Endothelial cell of umbilical vein (primary cell): ENCODE results near the gene ERO1A. TPM values are rescaled to one million over a fixed set of nuclear protein-coding genes. Genes with fewer than 3 reads are reported as not detected.
A peak's percentile ranks its signal among the peaks of the same experiment; 100 is the strongest.

ENCODE experiments used
- Bru-seq: library from RNA; stranded (reverse); fragments of 400-500 nt; gene quantifications from one replicate; lab custom pipeline; 2021; lab: Mats Ljungman, UMichigan
- BruChase-seq, 2 experiments: library from RNA; stranded (reverse); fragments of 400-500 nt; gene quantifications; one replicate each; lab custom pipeline; 2021; lab: Mats Ljungman, UMichigan
- BruUV-seq: library from RNA; stranded (reverse); fragments of 400-500 nt; replicated peaks from 2 replicates; lab custom pipeline; 2021; lab: Mats Ljungman, UMichigan
- CTCF ChIA-PET: fragments of 300-600, 350-600 bp; sonication (Branson Sonifier 250); formaldehyde crosslinking; loops from one replicate; lab custom pipeline; 2021; ENCODE audit warnings: antibody characterized with exemption, inconsistent platforms; lab: Charles Lee
- POLR2A ChIA-PET: fragments of 300-600, 350-600 bp; sonication (Branson Sonifier 250); formaldehyde crosslinking; loops from one replicate; lab custom pipeline; 2021; ENCODE audit warnings: antibody characterized with exemption, inconsistent platforms; lab: Charles Lee
- DNase-seq: peaks from one replicate; pipeline ENCODE4 v3.0.0-alpha.2; 2011; ENCODE audit warnings: low read depth, low spot score
- FAIRE-seq: peaks from 2 replicates; lab custom pipeline; 2011; peaks lifted over from hg19 to GRCh38; lab: Jason Lieb, UNC
- H2AFZ ChIP-seq: 2 replicates; pipeline ENCODE4 v1.6.0; 2012; ENCODE audit warnings: low read depth, low read length, control low read depth, inconsistent platforms
- H3K27ac ChIP-seq: 2 replicates; pipeline ENCODE4 v1.5.1; 2011; ENCODE audit warnings: low read depth, mild to moderate bottlenecking, control low read depth, low read length, moderate library complexity; ENCODE audit not compliant: insufficient read depth
- H3K27me3 ChIP-seq, 2 experiments: 2 replicates each; pipeline versions ENCODE4 v1.6.0 to v1.6.1; 2011; ENCODE audit warnings: low read length in 2 of 2, mixed read lengths in 1 of 2; ENCODE audit not compliant: control insufficient read depth in 2 of 2, insufficient read depth in 2 of 2
- H3K36me3 ChIP-seq, 2 experiments: 2 replicates in 1 of 2; 3 replicates in 1 of 2; pipeline ENCODE4 v1.5.1; 2011; ENCODE audit warnings: low read length in 2 of 2, mild to moderate bottlenecking in 1 of 2, moderate library complexity in 1 of 2; ENCODE audit not compliant: control insufficient read depth in 2 of 2, insufficient read depth in 2 of 2; ENCODE audit errors: extremely low read depth in 1 of 2
- H3K4me1 ChIP-seq: 3 replicates; pipeline ENCODE4 v1.5.1; 2011; ENCODE audit warnings: mild to moderate bottlenecking, low read length; ENCODE audit not compliant: control insufficient read depth, insufficient read depth; ENCODE audit errors: extremely low read depth
- H3K4me2 ChIP-seq: 2 replicates; pipeline ENCODE4 v1.6.1; 2011; ENCODE audit warnings: low read length, control low read depth, mixed read lengths; ENCODE audit not compliant: insufficient read depth
- H3K4me3 ChIP-seq, 3 experiments: fragments of 200-600 bp in 1 of 3; sonication (generic), shearing (Covaris generic) in 1 of 3; replicated peaks in 1 of 3; 2 replicates each; pipeline ENCODE4 v1.5.1; 2011 to 2016; ENCODE audit warnings: control low read depth in 3 of 3, low read length in 3 of 3, mild to moderate bottlenecking in 2 of 3, inconsistent platforms in 1 of 3, low read depth in 1 of 3, moderate library complexity in 1 of 3; ENCODE audit not compliant: insufficient read depth in 1 of 3
- H3K79me2 ChIP-seq: 2 replicates; pipeline ENCODE4 v1.6.0; 2012; ENCODE audit warnings: low read length, inconsistent platforms; ENCODE audit not compliant: control insufficient read depth, insufficient read depth
- H3K9ac ChIP-seq: replicated peaks from 2 replicates; pipeline ENCODE3; 2011; ENCODE audit warnings: low read length, control low read depth; ENCODE audit not compliant: insufficient read depth; ENCODE audit errors: extremely low read depth
- H3K9me1 ChIP-seq: replicated peaks from 3 replicates; pipeline ENCODE4 v1.6.0; 2011; ENCODE audit warnings: mild to moderate bottlenecking, low read length; ENCODE audit not compliant: control insufficient read depth, insufficient read depth; ENCODE audit errors: extremely low read depth
- H3K9me3 ChIP-seq: replicated peaks from 2 replicates; pipeline ENCODE4 v1.5.1; 2012; ENCODE audit warnings: low read length, inconsistent platforms; ENCODE audit not compliant: control insufficient read depth, insufficient read depth
- H4K20me1 ChIP-seq: replicated peaks from 2 replicates; pipeline ENCODE3; 2011; ENCODE audit warnings: mild to moderate bottlenecking, low read length; ENCODE audit not compliant: control insufficient read depth, insufficient read depth; ENCODE audit errors: extremely low read depth
- CTCF ChIP-seq, 2 donors: IDR thresholded peaks; 1 replicate in 1 of 2; 2 replicates in 1 of 2; pipeline ENCODE4 v1.5.1; 2011; ENCODE audit warnings: low read length in 2 of 2, mild to moderate bottlenecking in 2 of 2, moderate library complexity in 2 of 2, control low read depth in 1 of 2, inconsistent platforms in 1 of 2, low read depth in 1 of 2; ENCODE audit not compliant: insufficient read depth in 1 of 2; ENCODE audit errors: extremely low read depth in 1 of 2
- EZH2 ChIP-seq: IDR thresholded peaks from 2 replicates; pipeline ENCODE4 v1.6.1; 2012; ENCODE audit warnings: borderline replicate concordance, low read depth, mild to moderate bottlenecking, moderate library complexity, low read length, inconsistent platforms; ENCODE audit not compliant: severe bottlenecking
- FOS ChIP-seq: IDR thresholded peaks from 2 replicates; pipeline ENCODE4 v1.6.1; 2011; ENCODE audit warnings: mild to moderate bottlenecking, low read length, moderate library complexity, borderline replicate concordance; ENCODE audit not compliant: insufficient read depth
- GATA2 ChIP-seq: IDR thresholded peaks from 2 replicates; pipeline ENCODE4 v1.7.0; 2011; ENCODE audit warnings: low read depth, mild to moderate bottlenecking, moderate library complexity, mixed read lengths, low read length; ENCODE audit not compliant: insufficient read length, insufficient read depth
- JUN ChIP-seq: IDR thresholded peaks from 2 replicates; pipeline ENCODE4 v1.6.1; 2011; ENCODE audit warnings: borderline replicate concordance, low read depth; ENCODE audit not compliant: insufficient read length, insufficient read depth
- MAX ChIP-seq: IDR thresholded peaks from 2 replicates; pipeline ENCODE4 v1.6.1; 2011; ENCODE audit not compliant: insufficient read depth, insufficient read length
- MYC ChIP-seq: IDR thresholded peaks from one replicate; pipeline ENCODE4 v1.6.1; 2011; ENCODE audit warnings: mild to moderate bottlenecking, low read depth, low read length
- POLR2A ChIP-seq: IDR thresholded peaks from 2 replicates; pipeline ENCODE4 v1.6.1; 2012; ENCODE audit warnings: low read depth, mild to moderate bottlenecking, control low read depth, low read length
- POLR2AphosphoS5 ChIP-seq: IDR thresholded peaks from 2 replicates; pipeline ENCODE4 v1.6.1; 2012; ENCODE audit warnings: low read depth, mild to moderate bottlenecking, control low read depth, low read length, moderate library complexity; ENCODE audit not compliant: insufficient read depth
- dilution Hi-C: fragments of 300-500 bp; cut with MboI; formaldehyde crosslinking; loops from one replicate; pipeline ENCODE4 v1.15.0; 2019; ENCODE audit warnings: low sequenced_read_pairs; ENCODE audit not compliant: extremely low pct_ligation_motif_present
- intact Hi-C: fragments of 100-400 bp; cut with micrococcal nuclease; formaldehyde crosslinking; loops from one replicate; pipeline ENCODE4 v1.10.0; 2022
- long read RNA-seq: library from polyadenylated mRNA; stranded (forward); transcript quantifications from one replicate; pipeline ENCODE4 v2.0.0, GENCODE V29; 2021
- polyA minus RNA-seq, 3 experiments: library from RNA; depleted of rRNA, polyadenylated mRNA; stranded (reverse); fragments of >200 nt; gene quantifications; 1 replicate in 1 of 3; 2 replicates in 2 of 3; pipeline ENCODE4 v1.2.3, GENCODE V29; 2011
- polyA plus RNA-seq, 4 experiments: library from polyadenylated mRNA; depleted of rRNA in 3 of 4; stranded (reverse) in 3 of 4; unstranded in 1 of 4; fragments of >200 nt; gene quantifications; 2 replicates each; pipeline versions ENCODE4 v1.2.1 to v1.2.3, GENCODE V29; 2011 to 2012; ENCODE audit warnings: missing spikeins in 1 of 4
- total RNA-seq: library from RNA; stranded (reverse); gene quantifications from 2 replicates; pipeline ENCODE4 v1.2.3, GENCODE V29; 2021

Gene ERO1A
- total RNA-seq (71.4 and 76.8 TPM in 2 replicates), polyA plus RNA-seq (17.0 and 20.7 TPM in 2 replicates), polyA minus RNA-seq (16.6 and 25.3 TPM in 2 replicates), Bru-seq, nascent RNA (percentile 84 among the genes with signal in this experiment), BruChase-seq, experiment 1, labeled RNA remaining after a 6-hour chase (percentile 90 among the genes with signal in this experiment), BruChase-seq, experiment 2, labeled RNA remaining after a 2-hour chase (percentile 79 among the genes with signal in this experiment)
- 23.5 and 24.0 TPM in 2 replicates for polyA plus RNA-seq (2011; cell fraction: cytosol; rRNA removed)
- 19.1 and 23.8 TPM in 2 replicates for polyA plus RNA-seq (2011; cell fraction: nucleus; rRNA removed)
- polyA plus RNA-seq (2012) = 25.9 and 36.8 TPM in 2 replicates
- polyA minus RNA-seq (2011; cell fraction: cytosol; rRNA and poly(A)+ RNA removed) = 24.3 TPM
- polyA minus RNA-seq (2011; cell fraction: nucleus; rRNA and poly(A)+ RNA removed) = 19.1 and 28.9 TPM in 2 replicates
- long read RNA-seq, partial matches to known transcripts = 1 of 11 reads
- long read RNA-seq, other reads (novel, unspliced or antisense) = 10 of 11 reads

- Histone ChIP-seq H3K4me3 (peak within 1 kb of the TSS; percentile 33 to 74 (median 60)), H3K36me3 (no peaks in the 10 kb centered on the region), H3K9me3 (no peaks in the 10 kb centered on the region), H3K4me1 (peaks cover 13% of the 10 kb centered on the region), H3K79me2 (peaks cover 46% of the 10 kb centered on the region), H3K9me1 (no peaks in the 10 kb centered on the region), H4K20me1 (peaks cover 3% of the 10 kb centered on the region), H3K27ac (peak within 1 kb of the TSS; percentile 80), H2AFZ (peak within 1 kb of the TSS; percentile 83), H3K9ac (peak within 1 kb of the TSS; percentile 95), H3K4me2 (peak within 1 kb of the TSS; percentile 92), H3K27me3 (no peaks in the 10 kb centered on the region)
- FAIRE-seq = peak; percentile 82
- dilution Hi-C loops (no loop called here), intact Hi-C loops (no loop called here)
- BruUV-seq = no TSS peak
- DNase-seq = peak; percentile 86
- ChIA-PET CTCF (interaction anchor here (0.8 to 2.2 kb wide), 5 partner anchors 9 to 143 kb away, joined by 3 to 6 read pairs (median 4); partner anchors contain the start of genes GPR137C and TXNDC16), POLR2A (interaction anchor here (0.6 to 0.9 kb wide), 4 partner anchors 11 to 394 kb away, joined by 3 to 5 read pairs (median 4); no protein-coding TSS in a partner anchor)
- TF ChIP-seq CTCF (IDR thresholded peaks at IDR 0.05; ENCODE audit: extremely low read depth in 1 of 2, insufficient read depth in 1 of 2, low read depth in 1 of 2, low read length in 2 of 2) (no peak), FOS (peak; percentile 27), GATA2 (no peak), MAX (no peak), JUN (no peak), POLR2AphosphoS5 (peak; percentile 72), EZH2 (no peak), POLR2A (peak; percentile 42), MYC (no peak)
Observed at GRCh38 chr14:52695481-52696091, at the start of gene ERO1A. Gene ERO1A (minus strand): TSS chr14:52695558. CDS start chr14:52695481, 77 bp downstream.
